Stimulated activated effector memory CD8-positive, alpha-beta T cell treated with anti-CD3 and anti-CD28 coated beads, Interleukin-12 subunit alpha, Interleukin-12 subunit beta, amount 100 ng/mL, for 72 hours (primary cell): Measurements from ENCODE around the gene SLC22A14.
"Not testable (repeated sequence)": the region's sequence is repeated elsewhere in the genome, so short reads cannot be mapped to it uniquely, and the experiment has no call there.

Experiments
- ATAC-seq: fragments of 150-1000 bp; cut with Tn5 transposase; 2 replicates; pipeline ENCODE4 v1.10.0; 2021
- DNase-seq, 2 donors: peaks; one replicate each; pipeline ENCODE4 v3.0.0; 2021 to 2022; ENCODE audit warnings: low spot score in 2 of 2
- H3K27ac Mint-ChIP-seq: one replicate; pipeline ENCODE4 v1.8.0; 2022; ENCODE audit warnings: mild to moderate bottlenecking, mixed read lengths
- H3K36me3 Mint-ChIP-seq: one replicate; pipeline ENCODE4 v1.8.0; 2022; ENCODE audit warnings: mild to moderate bottlenecking, mixed read lengths
- H3K4me1 Mint-ChIP-seq: one replicate; pipeline ENCODE4 v1.8.0; 2022; ENCODE audit warnings: mixed read lengths
- H3K4me3 Mint-ChIP-seq: one replicate; pipeline ENCODE4 v1.8.0; 2022; ENCODE audit warnings: mild to moderate bottlenecking, mixed read lengths
- H3K9me3 Mint-ChIP-seq: one replicate; pipeline ENCODE4 v1.8.0; 2022; ENCODE audit warnings: mixed read lengths

Gene SLC22A14

GRCh38 chr3:38281895-38282686, at the start of gene SLC22A14:
SLC22A14 (plus strand) TSS chr3:38282294; CDS start chr3:38306027, 23,733 bp downstream.
- H3K27ac Mint-ChIP-seq: no peak within 1 kb of the TSS
- no peak within 1 kb of the TSS for H3K4me3 Mint-ChIP-seq
- H3K4me1 Mint-ChIP-seq: no peaks in the 10 kb centered on the region
- no peaks in the 10 kb centered on the region for H3K9me3 Mint-ChIP-seq
- ATAC-seq (no peak), DNase-seq (no peak)
- no peaks in the 10 kb centered on the region for H3K36me3 Mint-ChIP-seq

- peaks cover 4% of the 10 kb centered on the region for H3K4me1 Mint-ChIP-seq
- H3K4me3 Mint-ChIP-seq: no peak overlapping the region
- peaks cover under 1% of the 10 kb centered on the region for H3K9me3 Mint-ChIP-seq
- ATAC-seq (no peak), DNase-seq (no peak)
- H3K36me3 Mint-ChIP-seq: peaks cover 100% of the 10 kb centered on the region
- no peak overlapping the region for H3K27ac Mint-ChIP-seq
Measured at GRCh38 chr3:38232701-38233100, 49.4 kb upstream of the SLC22A14 start.

GRCh38 chr3:38235466-38235865, 46.6 kb upstream of the SLC22A14 start:
- Mint-ChIP-seq H3K36me3 (peaks cover 100% of the 10 kb centered on the region), H3K4me1 (no peaks in the 10 kb centered on the region), H3K4me3 (no peak overlapping the region), H3K27ac (peak overlapping the region; percentile 11), H3K9me3 (peaks cover 9% of the 10 kb centered on the region)
- DNase-seq (no peak), ATAC-seq (no peak)

- ATAC-seq: no peak
- H3K27ac Mint-ChIP-seq: no peak overlapping the region
Measured at GRCh38 chr3:38238416-38239008, 43.6 kb upstream of the SLC22A14 start.

GRCh38 chr3:38242812-38243211, 39.3 kb upstream of the SLC22A14 start:
- not testable (repeated sequence) for ATAC-seq, H3K9me3 Mint-ChIP-seq, H3K4me1 Mint-ChIP-seq, H3K27ac Mint-ChIP-seq, H3K4me3 Mint-ChIP-seq, DNase-seq
- H3K36me3 Mint-ChIP-seq: peaks cover 98% of the 10 kb centered on the region

More at GRCh38 chr3:38238416-38239008, 43.6 kb upstream of the SLC22A14 start:
- Mint-ChIP-seq H3K4me3 (no peak overlapping the region), H3K36me3 (peaks cover 100% of the 10 kb centered on the region), H3K4me1 (no peaks in the 10 kb centered on the region), H3K9me3 (peaks cover 9% of the 10 kb centered on the region)
- no peak for DNase-seq

- Mint-ChIP-seq H3K9me3 (no peaks in the 10 kb centered on the region), H3K36me3 (peaks cover 97% of the 10 kb centered on the region), H3K4me1 (peaks cover 4% of the 10 kb centered on the region), H3K4me3 (no peak overlapping the region), H3K27ac (no peak overlapping the region)
- no peak for DNase-seq
- no peak for ATAC-seq
Measured at GRCh38 chr3:38245930-38246329, 36.2 kb upstream of the SLC22A14 start.

GRCh38 chr3:38247366-38248035, 34.6 kb upstream of the SLC22A14 start:
- H3K36me3 Mint-ChIP-seq: peaks cover 97% of the 10 kb centered on the region
- peaks cover 4% of the 10 kb centered on the region for H3K4me1 Mint-ChIP-seq
- H3K27ac Mint-ChIP-seq: peak overlapping the region; percentile 48
- no peak overlapping the region for H3K4me3 Mint-ChIP-seq
- H3K9me3 Mint-ChIP-seq: no peaks in the 10 kb centered on the region
- no peak for DNase-seq
- ATAC-seq: no peak

- Mint-ChIP-seq H3K9me3 (no peaks in the 10 kb centered on the region), H3K4me1 (peaks cover 17% of the 10 kb centered on the region), H3K27ac (no peak overlapping the region), H3K36me3 (peaks cover 99% of the 10 kb centered on the region), H3K4me3 (no peak overlapping the region)
- ATAC-seq (no peak), DNase-seq (no peak)
Measured at GRCh38 chr3:38250198-38250597, 31.9 kb upstream of the SLC22A14 start.

GRCh38 chr3:38251197-38251596, 30.9 kb upstream of the SLC22A14 start:
- H3K4me3 Mint-ChIP-seq: no peak overlapping the region
- no peak overlapping the region for H3K27ac Mint-ChIP-seq
- no peak for ATAC-seq
- no peaks in the 10 kb centered on the region for H3K9me3 Mint-ChIP-seq
- peaks cover 27% of the 10 kb centered on the region for H3K4me1 Mint-ChIP-seq
- no peak for DNase-seq
- H3K36me3 Mint-ChIP-seq: peaks cover 92% of the 10 kb centered on the region

- Mint-ChIP-seq H3K4me1 (peaks cover 37% of the 10 kb centered on the region), H3K4me3 (no peak overlapping the region), H3K36me3 (peaks cover 75% of the 10 kb centered on the region), H3K27ac (peak overlapping the region; percentile 33), H3K9me3 (no peaks in the 10 kb centered on the region)
- DNase-seq (no peak), ATAC-seq (no peak)
Measured at GRCh38 chr3:38253704-38254103, 28.4 kb upstream of the SLC22A14 start.

- H3K4me1 Mint-ChIP-seq: peaks cover 37% of the 10 kb centered on the region
- peak overlapping the region; percentile 33 for H3K27ac Mint-ChIP-seq
- H3K36me3 Mint-ChIP-seq: peaks cover 70% of the 10 kb centered on the region
- no peak overlapping the region for H3K4me3 Mint-ChIP-seq
- no peaks in the 10 kb centered on the region for H3K9me3 Mint-ChIP-seq
- ATAC-seq: peak; percentile 77
- no peak for DNase-seq
Measured at GRCh38 chr3:38254872-38255271, 27.2 kb upstream of the SLC22A14 start.

GRCh38 chr3:38255627-38256026, 26.5 kb upstream of the SLC22A14 start:
- H3K4me1 Mint-ChIP-seq: peaks cover 37% of the 10 kb centered on the region
- H3K36me3 Mint-ChIP-seq: peaks cover 63% of the 10 kb centered on the region
- peak overlapping the region; percentile 33 for H3K27ac Mint-ChIP-seq
- no peak overlapping the region for H3K4me3 Mint-ChIP-seq
- no peak for ATAC-seq
- no peaks in the 10 kb centered on the region for H3K9me3 Mint-ChIP-seq
- no peak for DNase-seq

GRCh38 chr3:38257583-38257982, 24.5 kb upstream of the SLC22A14 start:
- H3K4me1 Mint-ChIP-seq: peaks cover 37% of the 10 kb centered on the region
- ATAC-seq: peak; percentile 90
- DNase-seq: no peak
- peak overlapping the region; percentile 6 for H3K27ac Mint-ChIP-seq
- no peak overlapping the region for H3K4me3 Mint-ChIP-seq
- peaks cover 44% of the 10 kb centered on the region for H3K36me3 Mint-ChIP-seq
- H3K9me3 Mint-ChIP-seq: no peaks in the 10 kb centered on the region

GRCh38 chr3:38260474-38260873, 21.6 kb upstream of the SLC22A14 start:
- peaks cover 15% of the 10 kb centered on the region for H3K36me3 Mint-ChIP-seq
- no peak for ATAC-seq
- H3K27ac Mint-ChIP-seq: no peak overlapping the region
- peaks cover 21% of the 10 kb centered on the region for H3K4me1 Mint-ChIP-seq
- no peak overlapping the region for H3K4me3 Mint-ChIP-seq
- H3K9me3 Mint-ChIP-seq: no peaks in the 10 kb centered on the region
- no peak for DNase-seq

- H3K27ac Mint-ChIP-seq: no peak overlapping the region
- H3K9me3 Mint-ChIP-seq: no peaks in the 10 kb centered on the region
- H3K4me3 Mint-ChIP-seq: no peak overlapping the region
- peaks cover 24% of the 10 kb centered on the region for H3K4me1 Mint-ChIP-seq
- DNase-seq: no peak
- no peak for ATAC-seq
- no peaks in the 10 kb centered on the region for H3K36me3 Mint-ChIP-seq
Measured at GRCh38 chr3:38264353-38264771, 17.7 kb upstream of the SLC22A14 start.
